HepG2 (cell line): Measurements from ENCODE around the gene KIZ. TPM values are rescaled to one million over a fixed set of nuclear protein-coding genes. Genes with fewer than 3 reads are reported as not detected.

Experiments
- ATAC-seq: fragments of 200-7000 bp; cut with Tn5 transposase; 3 replicates; pipeline ENCODE4 v1.9.1; 2020; ENCODE audit warnings: mild to moderate bottlenecking, moderate library complexity
- BruUV-seq: library from RNA; stranded (reverse); fragments of 400-500 nt; replicated peaks from 2 replicates; lab custom pipeline; 2021; lab: Mats Ljungman, UMichigan
- CTCF ChIA-PET: fragments of 300-600 bp; formaldehyde crosslinking; extraction: SDS; loops from one replicate; lab custom pipeline; 2021; ENCODE audit warnings: low total read pairs, inconsistent platforms, low intra/inter-chr PET ratio; lab: Yijun Ruan, JAX
- POLR2A ChIA-PET: fragments of 350-600 bp; sonication (Branson Sonifier 250); formaldehyde crosslinking; loops from one replicate; lab custom pipeline; 2020; ENCODE audit warnings: antibody characterized with exemption, inconsistent platforms; lab: Yijun Ruan, JAX
- DNase-seq: peaks from one replicate; pipeline ENCODE4 v3.0.0-alpha.2; 2015; ENCODE audit warnings: low spot score
- FAIRE-seq: peaks from 3 replicates; lab custom pipeline; 2011; peaks lifted over from hg19 to GRCh38; lab: Jason Lieb, UNC
- H2AFZ ChIP-seq: one replicate; pipeline ENCODE4 v1.6.1; 2011; ENCODE audit warnings: low read length, inconsistent platforms
- H3K27ac ChIP-seq: fragments of 300-600 bp; 3 replicates; pipeline ENCODE4 v1.8.0; 2011; ENCODE audit warnings: mixed run types, mild to moderate bottlenecking, mixed read lengths, low read length, inconsistent platforms; ENCODE audit not compliant: insufficient read depth; ENCODE audit errors: extremely low read length
- H3K27me3 ChIP-seq, 2 experiments: fragments of 200-600 bp in 1 of 2; 2 replicates in 1 of 2; 3 replicates in 1 of 2; pipeline versions ENCODE4 v1.6.0 to v1.8.0; 2011; ENCODE audit warnings: low read length in 2 of 2, mild to moderate bottlenecking in 2 of 2, moderate library complexity in 2 of 2, inconsistent platforms in 1 of 2; ENCODE audit not compliant: insufficient read depth in 2 of 2, control insufficient read depth in 1 of 2
- H3K36me3 ChIP-seq, 2 experiments: fragments of 200-600 bp in 1 of 2; replicated peaks in 1 of 2; 2 replicates in 1 of 2; 3 replicates in 1 of 2; pipeline versions ENCODE4 v1.5.1 to v1.8.0; 2011; ENCODE audit warnings: low read length in 2 of 2, inconsistent platforms in 1 of 2; ENCODE audit not compliant: insufficient read depth in 2 of 2, control insufficient read depth in 1 of 2
- H3K4me1 ChIP-seq: 2 replicates; pipeline ENCODE4 v1.5.1; 2012; ENCODE audit warnings: low read length, inconsistent platforms; ENCODE audit not compliant: insufficient read depth
- H3K4me2 ChIP-seq: 2 replicates; pipeline ENCODE4 v1.6.0; 2011; ENCODE audit warnings: low read depth, low read length, inconsistent platforms
- H3K4me3 ChIP-seq, 3 experiments: fragments of 200-600 bp in 1 of 3; sonication (generic), shearing (Covaris generic) in 1 of 3; replicated peaks in 1 of 3; 2 replicates each; pipeline ENCODE4 v1.5.1; 2011 to 2016; ENCODE audit warnings: low read length in 3 of 3, inconsistent platforms in 2 of 3, low read depth in 2 of 3, mild to moderate bottlenecking in 2 of 3, control low read depth in 1 of 3, mixed read lengths in 1 of 3; ENCODE audit not compliant: insufficient read depth in 1 of 3
- H3K79me2 ChIP-seq: one replicate; pipeline ENCODE4 v1.6.1; 2011; ENCODE audit warnings: low read length, inconsistent platforms; ENCODE audit not compliant: insufficient read depth
- H3K9ac ChIP-seq: 2 replicates; pipeline ENCODE4 v1.6.0; 2011; ENCODE audit warnings: mild to moderate bottlenecking, low read depth, low read length, inconsistent platforms; ENCODE audit not compliant: insufficient read depth
- H3K9me3 ChIP-seq: 2 replicates; pipeline ENCODE4 v1.5.1; 2012; ENCODE audit warnings: mild to moderate bottlenecking, low read length
- H4K20me1 ChIP-seq: 2 replicates; pipeline ENCODE4 v1.6.0; 2011; ENCODE audit warnings: inconsistent platforms, mild to moderate bottlenecking, low read length, moderate library complexity; ENCODE audit not compliant: insufficient read depth
- FOSL2 ChIP-seq: sonication (generic); formaldehyde crosslinking; IDR thresholded peaks from 2 replicates; pipeline ENCODE4 v1.4.0; 2020; ENCODE audit warnings: missing genetic modification reagents
- PBX2 ChIP-seq: IDR thresholded peaks from 2 replicates; pipeline ENCODE4 v1.6.1; 2016; ENCODE audit warnings: control low read depth
- TFAP4 ChIP-seq: sonication (generic); IDR thresholded peaks from 2 replicates; pipeline ENCODE4 v1.6.1; 2016; ENCODE audit warnings: low read depth, borderline replicate concordance
- TRIM22 ChIP-seq: fragments of 450-650 bp; IDR thresholded peaks from 2 replicates; pipeline ENCODE4 v1.6.1; 2017
- XRCC5 ChIP-seq: fragments of 200-400 bp; formaldehyde crosslinking; optimal IDR thresholded peaks from 2 replicates; pipeline ENCODE3; 2017; ENCODE audit warnings: mild to moderate bottlenecking, low read length
- ZNF644 ChIP-seq: IDR thresholded peaks from 2 replicates; pipeline ENCODE4 v1.6.1; 2016; ENCODE audit warnings: low read depth
- ZNF7 ChIP-seq: IDR thresholded peaks from 2 replicates; pipeline ENCODE4 v1.6.1; 2016; ENCODE audit warnings: missing biosample characterization, missing genetic modification reagents
- WGBS: methylation state at CpG from one replicate; pipeline ENCODE4 v1.1.6; 2017; ENCODE audit warnings: low lambda C conversion rate; 5-methylcytosine and 5-hydroxymethylcytosine counted together
- in situ Hi-C: cut with HindIII; loops from 2 replicates; pipeline ENCODE4 v1.10.0; 2017; ENCODE audit warnings: low pct_unique_long_range_greater_than_20kb; ENCODE audit not compliant: extremely low pct_ligation_motif_present
- intact Hi-C: fragments of 100-400 bp; cut with micrococcal nuclease; formaldehyde crosslinking; loops from one replicate; pipeline ENCODE4 v1.10.0; 2022; ENCODE audit not compliant: unreplicated experiment
- polyA plus RNA-seq, 8 experiments: library from polyadenylated mRNA; depleted of rRNA in 3 of 8; stranded (reverse) in 7 of 8; unstranded in 1 of 8; fragments of >200 nt; fragmentation: Illumina TruSeq in 4 of 8; extraction: Trizol in 4 of 8; gene quantifications; 2 replicates each; pipeline versions ENCODE4 v1.2.1 to v1.2.3, GENCODE V29; 2011 to 2016; ENCODE audit warnings: low read depth in 4 of 8, missing spikeins in 1 of 8, mixed read lengths in 1 of 8; ENCODE audit not compliant: insufficient read depth in 1 of 8
- total RNA-seq, 5 experiments: library from RNA; depleted of rRNA; stranded (reverse); fragments of >200 nt; fragmentation: Illumina TruSeq; extraction: Trizol; gene quantifications; 2 replicates each; pipeline ENCODE4 v1.2.3, GENCODE V29; 2016; ENCODE audit warnings: low read depth in 1 of 5

KIZ gene
- total and polyA plus RNA-seq, 2 of the 13 experiments (the other 11 are each of a cell fraction or from before 2014, with no cell fraction given), result 46.3 to 114 TPM

GRCh38 chr20:21109144-21109543 is 16.7 kb upstream of the KIZ start:
- Histone ChIP-seq H3K4me2 (no peak overlapping the region), H3K27ac (no peak overlapping the region), H3K9ac (no peak overlapping the region), H3K4me1 (no peaks in the 10 kb centered on the region), H3K79me2 (no peaks in the 10 kb centered on the region), H3K4me3 (no peak overlapping the region), H3K9me3 (no peaks in the 10 kb centered on the region), H3K36me3 (no peaks in the 10 kb centered on the region), H2AFZ (no peak overlapping the region), H3K27me3 (no peaks in the 10 kb centered on the region; a peak in 1 of 5 replicates), H4K20me1 (no peaks in the 10 kb centered on the region)
- no peak for FAIRE-seq
- CTCF ChIA-PET, result no interaction called here
- no TSS peak for BruUV-seq
- peak; percentile 77 for ATAC-seq
- peak; percentile 44 for DNase-seq
- intact Hi-C loops, result no loop called here
- 28% methylated on average over 2 of the region's 2 CpGs for WGBS
- in situ Hi-C loops, result no loop called here
- TF ChIP-seq PBX2 (0 out of 2 replicates have a peak, but pooled peaks have one; percentile 39), XRCC5 (peak; percentile 29), ZNF7 (CRISPR knock-in tag) (no peak), ZNF644 (CRISPR knock-in tag) (peak; percentile 76; the same call in 1 of the 2 replicates), TFAP4 (peak; percentile 56; the same call in 1 of the 2 replicates), TRIM22 (no peak), FOSL2 (CRISPR knock-in tag) (peak; percentile 88)
- POLR2A ChIA-PET, result no interaction called here
